Prostate gland (tissue), 2 donors: ENCODE measurements around the gene PILRA.

Experiments
- CTCF ChIP-seq, 4 experiments: fragments of 200-600 bp in 2 of 4; fragments of 450-650 bp in 2 of 4; sonication (generic) in 2 of 4; IDR thresholded peaks; 1 replicate in 3 of 4; 2 replicates in 1 of 4; pipeline ENCODE4 v1.5.1; 2016 to 2019; ENCODE audit warnings: antibody characterized with exemption in 4 of 4, mild to moderate bottlenecking in 2 of 4, moderate library complexity in 2 of 4
- POLR2A ChIP-seq: fragments of 450-650 bp; IDR thresholded peaks from one replicate; pipeline ENCODE4 v1.6.1; 2016; ENCODE audit warnings: antibody characterized with exemption, mild to moderate bottlenecking
- POLR2AphosphoS5 ChIP-seq: sonication (generic); formaldehyde crosslinking; IDR thresholded peaks from one replicate; pipeline ENCODE4 v1.6.1; 2017; ENCODE audit warnings: antibody characterized with exemption

GRCh38 chr7:100378114-100378755 is 4.9 kb downstream of the PILRA start:
- TF ChIP-seq CTCF (IDR thresholded peaks at IDR 0.05) (no peak), POLR2A (no peak), POLR2AphosphoS5 (peak; percentile 83)
